WTC11 (cell line): ENCODE measurements around the gene OTOG. TPM values are rescaled to one million over a fixed set of nuclear protein-coding genes. Genes with fewer than 3 reads are reported as not detected.

Source experiments
- ATAC-seq: fragments of 200-7000 bp; cut with Tn5 transposase; 2 replicates; pipeline ENCODE4 v1.10.0; 2021; ENCODE audit warnings: mild to moderate bottlenecking, moderate library complexity
- CTCF ChIA-PET: fragments of 300-600 bp; sonication (Branson Sonifier 250); formaldehyde crosslinking; loops from one replicate; lab custom pipeline; 2021; ENCODE audit warnings: antibody characterized with exemption; lab: Charles Lee
- POLR2A ChIA-PET: fragments of 350-600 bp; sonication (Branson Sonifier 250); formaldehyde crosslinking; loops from one replicate; lab custom pipeline; 2021; ENCODE audit warnings: antibody characterized with exemption; lab: Charles Lee
- DNase-seq: peaks from one replicate; pipeline ENCODE4 v3.0.0; 2021; ENCODE audit warnings: low spot score
- H3K27ac Mint-ChIP-seq: 2 replicates; pipeline ENCODE4 v1.8.0; 2021; ENCODE audit warnings: mixed read lengths
- H3K27me3 Mint-ChIP-seq: 2 replicates; pipeline ENCODE4 v1.8.0; 2021; ENCODE audit warnings: low read depth, mild to moderate bottlenecking, moderate library complexity, mixed read lengths
- H3K36me3 Mint-ChIP-seq: 2 replicates; pipeline ENCODE4 v1.8.0; 2021; ENCODE audit warnings: mixed read lengths
- H3K4me1 Mint-ChIP-seq: 2 replicates; pipeline ENCODE4 v1.8.0; 2022; ENCODE audit warnings: mixed read lengths
- H3K4me3 Mint-ChIP-seq: 2 replicates; pipeline ENCODE4 v1.8.0; 2021; ENCODE audit warnings: mild to moderate bottlenecking, moderate library complexity, mixed read lengths
- H3K9me3 Mint-ChIP-seq: 2 replicates; pipeline ENCODE4 v1.8.0; 2021; ENCODE audit warnings: mixed read lengths
- AFF4 ChIP-seq: sonication (generic); formaldehyde crosslinking; IDR thresholded peaks from 2 replicates; pipeline ENCODE4 v1.8.1; 2023; ENCODE audit warnings: mild to moderate bottlenecking, missing genetic modification reagents, borderline replicate concordance
- ATF2 ChIP-seq: sonication (generic); formaldehyde crosslinking; IDR thresholded peaks from 2 replicates; pipeline ENCODE4 v1.8.1; 2022; ENCODE audit warnings: low read depth, missing genetic modification reagents, borderline replicate concordance
- CREB1 ChIP-seq: sonication (generic); formaldehyde crosslinking; IDR thresholded peaks from 2 replicates; pipeline ENCODE4 v1.8.0; 2023; ENCODE audit warnings: mild to moderate bottlenecking, missing genetic modification reagents
- E2F4 ChIP-seq: sonication (generic); formaldehyde crosslinking; IDR thresholded peaks from 2 replicates; pipeline ENCODE4 v1.8.1; 2022; ENCODE audit warnings: low read depth, mild to moderate bottlenecking, moderate library complexity, missing genetic modification reagents, borderline replicate concordance
- ETV6 ChIP-seq: sonication (generic); formaldehyde crosslinking; IDR thresholded peaks from 2 replicates; pipeline ENCODE4 v1.8.1; 2022; ENCODE audit warnings: mild to moderate bottlenecking, missing genetic modification reagents
- FOXP4 ChIP-seq: sonication (generic); formaldehyde crosslinking; IDR thresholded peaks from 2 replicates; pipeline ENCODE4 v1.8.0; 2022; ENCODE audit warnings: mild to moderate bottlenecking, missing genetic modification reagents
- GABPB1 ChIP-seq: sonication (generic); formaldehyde crosslinking; IDR thresholded peaks from 2 replicates; pipeline ENCODE4 v1.8.1; 2023; ENCODE audit warnings: mild to moderate bottlenecking, missing genetic modification reagents
- HMGA2 ChIP-seq: fragments of 250-450 bp; sonication (Bioruptor Pico); IDR thresholded peaks from 2 replicates; pipeline ENCODE4 v1.4.0; 2021; ENCODE audit warnings: mild to moderate bottlenecking, moderate library complexity
- MLX ChIP-seq: sonication (generic); formaldehyde crosslinking; IDR thresholded peaks from 2 replicates; pipeline ENCODE4 v1.8.1; 2023; ENCODE audit warnings: mild to moderate bottlenecking, missing genetic modification reagents, moderate library complexity
- MXD4 ChIP-seq: fragments of 250-450 bp; sonication (Bioruptor Pico); IDR thresholded peaks from 2 replicates; pipeline ENCODE4 v1.8.0; 2021; ENCODE audit warnings: mild to moderate bottlenecking, moderate library complexity, borderline replicate concordance
- RORB ChIP-seq: fragments of 250-450 bp; sonication (Bioruptor Pico); IDR thresholded peaks from 2 replicates; pipeline ENCODE4 v1.9.0; 2021; ENCODE audit warnings: mild to moderate bottlenecking
- SMAD3 ChIP-seq: sonication (generic); formaldehyde crosslinking; IDR thresholded peaks from 2 replicates; pipeline ENCODE4 v1.8.0; 2022; ENCODE audit warnings: missing genetic modification reagents, mild to moderate bottlenecking, borderline replicate concordance
- STAT6 ChIP-seq: sonication (generic); formaldehyde crosslinking; conservative IDR thresholded peaks from 2 replicates; pipeline ENCODE4 v1.8.1; 2023; ENCODE audit warnings: mild to moderate bottlenecking, low read depth, missing genetic modification reagents, moderate library complexity
- ZNF138 ChIP-seq: sonication (generic); formaldehyde crosslinking; conservative IDR thresholded peaks from 2 replicates; pipeline ENCODE4 v1.8.1; 2022; ENCODE audit warnings: mild to moderate bottlenecking, moderate library complexity, missing genetic modification reagents
- ZNF219 ChIP-seq: sonication (generic); formaldehyde crosslinking; IDR thresholded peaks from 2 replicates; pipeline ENCODE4 v1.8.0; 2023; ENCODE audit warnings: missing genetic modification reagents, mild to moderate bottlenecking, borderline replicate concordance
- ZNF263 ChIP-seq: sonication (generic); formaldehyde crosslinking; IDR thresholded peaks from 2 replicates; pipeline ENCODE4 v1.8.1; 2022; ENCODE audit warnings: low read depth, mild to moderate bottlenecking, moderate library complexity, missing genetic modification reagents
- ZNF281 ChIP-seq: sonication (generic); formaldehyde crosslinking; IDR thresholded peaks from 2 replicates; pipeline ENCODE4 v1.8.0; 2023; ENCODE audit warnings: mild to moderate bottlenecking, missing genetic modification reagents
- ZNF396 ChIP-seq: fragments of 250-450 bp; sonication (Bioruptor Pico); IDR thresholded peaks from 2 replicates; pipeline ENCODE4 v1.8.0; 2021; ENCODE audit warnings: mild to moderate bottlenecking, moderate library complexity, borderline replicate concordance
- ZNF423 ChIP-seq: fragments of 250-450 bp; sonication (Bioruptor Pico); IDR thresholded peaks from 2 replicates; pipeline ENCODE4 v2.1.2; 2022; ENCODE audit warnings: mild to moderate bottlenecking, moderate library complexity
- ZNF512 ChIP-seq: sonication (generic); formaldehyde crosslinking; IDR thresholded peaks from 2 replicates; pipeline ENCODE4 v1.8.1; 2022; ENCODE audit warnings: missing genetic modification reagents, borderline replicate concordance
- total RNA-seq: library from RNA; stranded (reverse); gene quantifications from 3 replicates; pipeline ENCODE4 v1.2.3, GENCODE V29; 2021

Gene OTOG
- total RNA-seq, 1 experiment from 2014 or later = 1.4 TPM

- no peak for TF ChIP-seq AFF4
- TF ChIP-seq MLX (CRISPR knock-in tag) = no peak
- TF ChIP-seq ZNF281 (CRISPR knock-in tag) = no peak
- TF ChIP-seq ZNF138 (CRISPR knock-in tag) = no peak
- TF ChIP-seq ZNF423 (CRISPR knock-in tag) = no peak
These were observed 41.9 kb upstream of the OTOG start (continued) for GRCh38 chr11:17505146-17505545.

- Mint-ChIP-seq H3K9me3 (no peaks in the 10 kb centered on the region), H3K4me3 (no peak overlapping the region), H3K4me1 (peaks cover 4% of the 10 kb centered on the region; the same call in 1 of the 2 replicates), H3K27ac (no peak overlapping the region), H3K27me3 (no peaks in the 10 kb centered on the region), H3K36me3 (no peaks in the 10 kb centered on the region)
- DNase-seq = no peak
- ChIA-PET CTCF (interaction anchor here (0.8 to 13.3 kb wide), 8 partner anchors 13 to 153 kb away, joined by 3 to 120 read pairs (median 4); partner anchors contain the start of gene KCNJ11), POLR2A (no interaction called here)
- TF ChIP-seq MXD4 (CRISPR knock-in tag) (no peak), CREB1 (CRISPR knock-in tag) (no peak), ZNF263 (CRISPR knock-in tag) (no peak), ZNF396 (CRISPR knock-in tag) (no peak), STAT6 (CRISPR knock-in tag) (no peak), GABPB1 (no peak), ZNF138 (CRISPR knock-in tag) (no peak), RORB (CRISPR knock-in tag) (no peak), ETV6 (no peak), HMGA2 (no peak), ZNF219 (CRISPR knock-in tag) (no peak), ATF2 (CRISPR knock-in tag) (no peak), SMAD3 (CRISPR knock-in tag) (no peak), E2F4 (no peak), FOXP4 (CRISPR knock-in tag) (no peak), ZNF512 (CRISPR knock-in tag) (no peak)
- no peak for ATAC-seq
These were observed 40.7 kb upstream of the OTOG start for GRCh38 chr11:17506314-17506713.
